GM19099 (cell line): Measurements from ENCODE around the gene CCR7.

Experiments
- POLR2A ChIP-seq: IDR thresholded peaks from 3 replicates; pipeline ENCODE4 v1.6.1; 2011; ENCODE audit warnings: low read depth; ENCODE audit not compliant: insufficient read length; ENCODE audit errors: extremely low read depth

The CCR7 gene

DNA sequence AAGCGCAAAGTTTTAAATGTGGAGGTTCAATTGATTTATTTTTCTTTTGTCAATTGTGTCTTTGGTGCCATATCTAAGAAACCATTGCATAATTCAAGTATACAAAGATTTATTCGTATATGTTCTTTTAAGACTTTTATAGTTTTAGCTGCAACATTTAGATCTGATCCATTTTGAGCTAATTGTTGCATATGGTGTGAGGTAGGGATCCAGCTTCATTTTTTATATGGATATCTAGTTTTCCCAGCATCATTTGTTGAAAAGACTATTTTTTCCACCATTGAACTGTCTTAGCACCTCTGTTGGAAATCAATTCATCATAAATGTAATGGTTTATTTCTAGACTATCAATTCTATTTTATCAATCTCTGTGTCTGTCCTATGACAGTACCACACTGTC is 2.1 kb upstream of the CCR7 start:
- no peak for TF ChIP-seq POLR2A

DNA sequence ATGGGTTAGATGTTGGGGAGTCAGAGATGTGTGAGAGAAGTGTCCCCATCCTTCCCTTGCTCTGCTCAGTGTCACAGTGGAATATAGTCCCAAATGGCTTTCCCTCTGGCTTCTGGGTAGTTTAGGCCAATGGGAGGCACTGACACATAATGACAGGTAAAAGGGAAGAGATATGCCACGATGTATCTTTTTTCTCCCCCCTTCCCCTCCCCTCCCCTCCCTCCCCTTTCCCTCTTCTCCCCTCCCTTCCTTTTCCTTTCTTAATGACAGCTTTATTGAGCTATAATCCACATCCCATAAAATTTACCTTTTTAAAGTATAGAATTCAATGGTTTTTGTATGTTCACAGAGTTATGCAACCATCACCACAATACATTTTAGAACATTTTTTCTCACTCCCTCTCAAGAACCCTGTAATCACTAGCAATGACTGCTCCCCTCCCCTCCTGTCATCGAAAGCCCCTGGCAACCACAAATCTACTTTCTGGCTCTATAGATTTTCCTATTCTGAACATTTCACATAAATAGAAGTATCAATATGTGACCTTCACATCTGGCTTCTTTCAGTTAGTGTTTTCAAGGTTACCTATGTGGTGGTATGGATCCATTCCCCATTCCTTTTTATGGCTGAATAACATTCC is 617 bp upstream of the CCR7 start:
- no peak for TF ChIP-seq POLR2A

DNA sequence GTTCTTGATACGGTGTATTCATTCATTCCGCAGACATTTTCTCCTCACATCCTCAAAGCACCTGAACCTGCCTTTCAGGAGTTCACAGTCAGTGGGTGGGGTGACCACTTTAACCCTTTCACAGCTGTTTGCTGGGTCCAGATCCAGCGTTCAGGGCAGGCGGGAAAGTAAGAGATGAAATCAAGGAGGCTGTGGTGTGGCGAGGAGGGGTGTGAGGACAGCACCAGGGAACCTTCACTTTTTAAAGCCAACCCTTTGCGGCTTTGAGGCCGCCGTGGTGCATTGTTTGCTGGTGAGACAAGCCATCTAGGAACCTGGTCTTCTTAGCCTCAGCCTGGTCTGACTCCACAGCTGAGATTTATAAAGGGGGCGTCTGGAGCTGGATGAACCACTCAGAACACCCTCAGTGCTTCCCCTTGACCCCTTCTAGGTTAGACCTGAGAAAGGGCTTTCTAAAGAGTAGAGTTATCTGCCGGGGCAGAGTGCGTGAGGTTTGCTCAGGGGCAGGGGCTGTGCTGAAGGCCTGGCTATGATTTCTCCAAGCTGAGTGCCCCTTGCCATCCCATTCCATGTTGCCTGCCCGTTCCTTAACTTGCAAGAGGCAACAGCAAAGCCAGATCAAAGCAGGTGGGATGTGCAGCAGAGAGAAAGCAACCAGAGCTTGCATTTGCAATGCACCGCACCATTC is 933 bp downstream of the CCR7 start:
- TF ChIP-seq POLR2A: no peak

DNA sequence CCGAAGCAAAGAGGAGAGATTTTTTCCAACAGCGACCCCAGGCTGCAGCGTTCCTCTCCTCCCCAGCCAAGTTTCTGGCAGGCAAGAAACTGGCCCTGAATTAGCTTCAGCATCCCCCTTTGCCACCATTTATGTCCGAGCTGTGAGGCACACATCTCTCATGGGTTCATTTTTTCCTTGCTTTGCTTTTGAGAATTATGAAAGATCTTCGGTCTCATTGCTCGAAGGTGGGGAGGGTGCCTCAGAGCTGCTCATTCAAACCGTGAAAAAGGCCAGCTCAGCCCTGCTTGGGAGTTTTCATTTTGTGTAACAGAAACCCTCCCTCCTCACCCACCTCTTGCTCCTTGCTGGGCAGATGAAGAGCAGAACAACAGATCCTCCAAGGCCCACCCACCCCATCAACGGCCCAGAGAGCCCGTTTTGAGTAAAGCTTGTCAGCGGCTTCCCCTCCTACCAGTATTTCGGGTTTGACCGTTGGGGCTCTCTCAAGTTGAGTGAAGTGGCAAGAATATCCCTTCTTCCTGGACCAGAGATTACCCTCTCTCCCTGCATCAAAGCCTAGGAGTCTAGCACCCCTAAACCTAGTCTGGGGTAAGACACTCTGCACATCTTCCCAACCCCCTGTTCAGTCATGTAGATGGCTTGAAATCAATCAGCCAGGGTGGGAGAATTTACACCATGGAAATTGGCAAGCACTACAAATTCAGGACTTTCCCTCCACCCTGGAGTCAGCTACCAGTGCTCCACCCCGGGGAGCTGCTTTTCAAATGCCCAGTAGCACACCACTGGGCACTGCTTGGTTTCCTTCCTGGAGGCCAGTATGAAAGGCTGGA is 1.8 kb downstream of the CCR7 start:
- no peak for TF ChIP-seq POLR2A

DNA sequence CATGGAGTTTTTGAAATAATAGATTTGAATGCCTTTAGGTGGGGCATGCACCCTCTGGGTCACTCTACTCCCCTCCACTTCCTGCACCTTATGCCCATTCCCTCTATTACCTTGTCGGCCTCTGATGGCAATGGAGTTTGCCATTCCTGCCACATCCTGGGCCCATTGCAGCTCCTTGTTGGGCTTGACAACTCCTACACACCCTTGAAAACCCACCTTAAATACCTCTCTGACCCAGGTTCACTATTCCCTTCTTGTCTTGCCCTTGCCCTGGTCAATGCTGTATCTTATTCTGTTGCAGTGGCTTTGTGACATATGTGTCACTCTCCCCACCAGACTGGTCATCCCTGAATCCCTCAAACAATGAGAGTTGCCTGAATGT is 2.4 kb downstream of the CCR7 start:
- no peak for TF ChIP-seq POLR2A

DNA sequence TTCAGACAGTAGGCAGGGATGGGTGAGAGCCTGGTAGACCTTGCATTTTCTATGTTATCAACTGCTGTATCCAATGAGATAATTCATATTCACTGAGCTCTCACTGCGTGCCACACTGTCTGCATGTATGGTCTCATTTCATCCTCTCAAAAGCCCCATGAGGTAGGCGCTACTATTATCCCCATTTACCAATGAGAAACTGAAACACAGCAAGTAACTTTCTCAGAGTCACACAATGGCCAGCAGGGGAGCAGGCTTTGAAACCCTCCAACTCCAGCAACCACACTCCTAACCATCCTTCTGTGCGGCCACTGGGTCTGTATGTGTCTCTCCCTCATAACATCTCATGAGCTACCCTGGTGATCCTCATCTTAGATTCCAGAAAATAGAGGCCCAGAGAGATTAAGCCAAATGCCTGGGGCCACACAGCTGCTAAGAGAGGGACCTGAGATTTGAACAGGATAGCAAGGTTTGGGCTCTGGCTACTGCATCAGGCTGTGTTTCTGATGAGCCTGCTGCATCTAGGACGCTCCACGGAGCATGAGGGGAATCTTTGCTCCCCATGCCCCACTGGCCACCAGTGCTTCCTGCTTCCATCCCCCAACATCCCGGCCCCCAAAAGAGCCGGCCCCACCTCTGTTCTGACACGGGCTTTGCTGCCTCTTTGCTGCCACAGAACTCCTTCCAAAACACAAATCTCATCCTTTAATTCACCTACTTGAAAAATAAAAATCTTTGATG is 3.2 kb downstream of the CCR7 start:
- TF ChIP-seq POLR2A: no peak

DNA sequence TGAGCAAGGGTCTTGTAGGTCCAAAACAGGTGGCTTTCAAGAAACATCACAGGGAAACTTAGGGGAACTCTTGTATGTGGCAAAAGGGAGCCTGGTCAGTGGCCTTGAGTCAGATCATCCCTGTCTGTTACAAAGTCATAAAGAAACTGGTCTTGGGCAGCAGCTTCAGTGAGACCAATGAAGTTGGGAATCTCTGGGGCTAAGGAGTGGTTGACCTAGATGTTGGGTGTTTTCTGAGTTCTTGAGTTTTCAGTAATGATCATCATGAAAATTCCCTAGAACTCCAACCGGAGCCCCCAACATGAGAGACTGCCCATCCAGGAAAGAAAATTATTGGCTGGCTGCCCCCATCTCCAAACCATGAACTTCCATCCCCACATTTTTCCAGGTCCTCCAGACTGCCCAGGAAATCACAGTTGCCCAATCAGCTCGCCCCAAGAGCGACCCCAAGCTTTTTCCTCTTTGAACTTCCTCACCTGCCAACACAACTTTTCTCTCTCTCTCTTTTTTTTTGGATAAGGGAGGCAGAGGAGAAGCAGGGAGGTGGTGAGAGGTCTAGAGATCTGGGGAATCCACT is 3.9 kb downstream of the CCR7 start:
- no peak for TF ChIP-seq POLR2A

DNA sequence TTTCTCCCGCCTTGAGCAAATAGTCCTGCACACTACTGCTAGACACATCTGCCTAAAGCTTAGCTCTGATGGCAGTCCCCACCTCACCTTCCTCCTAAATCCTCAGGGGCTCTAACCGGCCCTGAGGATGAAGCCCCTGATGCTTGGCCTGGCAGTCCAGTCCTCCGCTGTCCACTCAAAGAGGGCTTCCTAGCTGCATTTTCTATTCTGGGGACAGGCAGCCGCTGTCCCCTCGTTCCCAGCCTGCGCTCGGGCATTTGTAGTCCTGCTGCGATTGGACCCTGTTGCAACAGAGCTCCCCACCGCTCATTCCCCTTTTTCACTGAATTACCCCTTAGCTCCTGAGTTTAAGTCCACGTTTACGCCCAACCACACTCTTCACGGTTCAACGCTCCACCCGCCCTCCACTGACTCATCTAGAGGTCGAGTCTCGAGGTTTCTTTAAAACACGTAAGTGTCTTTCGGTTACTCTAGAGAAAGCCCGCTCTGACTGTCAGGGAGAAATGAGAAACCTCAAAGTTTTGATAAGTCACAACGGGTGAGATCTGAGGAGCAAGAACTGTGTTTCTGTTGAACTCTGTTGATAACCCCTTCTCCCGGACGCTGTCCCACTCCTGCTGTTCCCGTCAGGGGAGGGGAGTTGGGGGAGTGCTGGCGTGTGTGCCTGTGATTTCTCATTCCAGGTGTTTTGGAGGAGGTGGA is 4.5 kb downstream of the CCR7 start:
- no peak for TF ChIP-seq POLR2A

DNA sequence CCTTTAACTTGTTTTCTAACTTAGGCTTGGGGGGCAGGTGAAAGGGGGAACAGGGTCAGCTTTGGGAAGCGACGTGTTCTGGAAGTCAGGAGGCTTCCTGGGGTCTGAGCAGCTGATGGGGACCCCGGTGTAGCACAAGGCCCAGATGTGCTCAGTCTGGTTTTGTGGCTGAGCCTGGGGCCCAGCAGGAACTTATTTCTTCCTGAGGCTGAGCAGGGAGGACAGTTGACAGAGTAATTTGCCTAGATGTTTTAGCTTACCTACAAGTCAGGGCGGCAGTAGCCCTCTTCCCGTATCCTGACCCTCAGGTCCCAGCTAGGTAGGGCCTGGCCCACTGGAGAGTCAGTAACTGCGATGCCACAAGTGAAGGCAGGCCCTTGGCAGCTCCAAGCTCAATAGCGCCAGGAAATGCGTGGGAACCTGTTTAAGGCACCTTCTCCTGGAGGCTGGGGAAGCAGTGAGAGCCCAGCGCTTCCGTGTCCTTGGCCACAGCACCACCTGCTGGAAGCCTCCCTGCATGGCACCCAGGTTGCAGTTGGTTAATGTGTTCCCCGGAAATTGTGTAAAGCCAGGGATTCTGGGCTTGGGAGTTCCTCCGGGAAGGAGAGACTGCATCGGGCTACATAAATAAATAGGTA is 5.2 kb downstream of the CCR7 start:
- TF ChIP-seq POLR2A: no peak

DNA sequence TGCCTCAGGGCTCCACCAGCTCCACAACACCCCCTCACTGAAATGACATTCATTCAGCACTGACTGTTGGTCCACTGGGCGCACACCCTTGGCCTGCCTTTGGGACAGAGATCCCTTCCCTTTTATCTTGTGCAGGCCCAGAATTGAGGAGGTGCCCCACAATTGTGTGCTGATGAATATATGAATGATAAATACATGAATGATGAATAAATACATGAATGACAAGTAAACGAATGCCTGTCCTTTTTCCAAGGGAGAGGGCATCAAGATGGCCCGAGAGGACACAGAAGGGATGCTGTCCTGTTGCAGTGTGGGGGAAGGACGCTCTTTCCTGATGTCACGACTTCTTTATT is 5.7 kb downstream of the CCR7 start:
- no peak for TF ChIP-seq POLR2A

DNA sequence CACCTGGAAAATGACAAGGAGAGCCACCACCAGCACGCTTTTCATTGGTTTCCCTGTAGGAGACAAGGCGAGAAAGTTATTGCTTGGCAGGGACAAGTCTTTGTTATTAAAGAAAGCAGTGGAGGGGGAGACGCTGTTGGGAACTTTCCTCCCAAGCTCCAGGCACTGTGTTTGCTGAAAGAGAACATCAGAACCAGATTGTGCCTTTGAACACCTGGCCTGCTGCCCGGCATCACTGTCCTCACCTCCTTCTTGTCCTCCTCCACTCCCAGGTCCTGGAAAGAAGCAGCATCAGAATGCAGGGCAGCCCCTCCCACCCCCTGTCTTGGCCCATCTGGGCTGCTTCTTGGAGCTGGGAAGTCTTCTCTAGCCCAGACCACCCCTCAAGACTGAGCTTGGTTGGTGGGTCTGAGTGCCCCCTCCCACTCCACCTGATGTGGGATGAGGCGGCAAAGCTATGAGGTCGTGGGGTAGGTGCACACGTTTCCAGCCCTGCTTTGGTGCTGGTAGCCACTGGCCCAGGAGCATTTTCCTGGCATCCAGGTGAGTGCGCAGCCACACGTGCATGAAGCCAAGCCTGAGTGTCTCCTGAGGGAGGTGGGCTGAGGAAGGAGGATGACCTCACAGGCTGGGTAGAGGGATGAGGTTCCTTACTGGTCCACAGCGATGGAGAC is 6.2 kb downstream of the CCR7 start:
- TF ChIP-seq POLR2A: no peak

DNA sequence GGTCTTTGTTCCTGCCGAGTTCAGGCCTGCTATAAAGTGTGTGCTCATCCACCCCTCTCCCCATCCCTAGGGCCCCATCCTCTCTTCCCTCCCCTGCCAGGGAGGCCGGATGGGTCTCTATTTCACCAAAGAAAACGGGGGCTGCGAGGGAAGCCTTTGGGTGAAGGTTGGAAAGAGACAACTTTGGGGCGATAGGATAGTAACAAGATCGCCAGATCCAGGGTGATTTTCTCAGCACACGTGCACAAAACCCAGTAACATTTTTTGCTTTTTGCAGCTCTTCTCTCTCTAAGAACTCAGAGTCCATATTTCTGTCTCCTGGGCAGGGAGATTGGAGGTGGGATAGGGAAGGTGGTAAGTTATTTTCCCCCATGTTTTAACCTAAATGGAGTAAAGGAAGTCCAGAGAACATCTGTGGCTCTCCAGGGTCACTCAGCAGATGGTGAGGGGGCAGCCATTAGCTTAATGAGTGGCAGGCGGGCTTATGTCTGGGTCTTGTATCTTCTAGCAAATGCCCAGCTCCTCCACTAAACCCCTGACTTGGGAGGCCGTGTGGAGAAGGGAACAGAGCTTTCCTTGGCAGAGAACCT is 6.9 kb downstream of the CCR7 start:
- no peak for TF ChIP-seq POLR2A

DNA sequence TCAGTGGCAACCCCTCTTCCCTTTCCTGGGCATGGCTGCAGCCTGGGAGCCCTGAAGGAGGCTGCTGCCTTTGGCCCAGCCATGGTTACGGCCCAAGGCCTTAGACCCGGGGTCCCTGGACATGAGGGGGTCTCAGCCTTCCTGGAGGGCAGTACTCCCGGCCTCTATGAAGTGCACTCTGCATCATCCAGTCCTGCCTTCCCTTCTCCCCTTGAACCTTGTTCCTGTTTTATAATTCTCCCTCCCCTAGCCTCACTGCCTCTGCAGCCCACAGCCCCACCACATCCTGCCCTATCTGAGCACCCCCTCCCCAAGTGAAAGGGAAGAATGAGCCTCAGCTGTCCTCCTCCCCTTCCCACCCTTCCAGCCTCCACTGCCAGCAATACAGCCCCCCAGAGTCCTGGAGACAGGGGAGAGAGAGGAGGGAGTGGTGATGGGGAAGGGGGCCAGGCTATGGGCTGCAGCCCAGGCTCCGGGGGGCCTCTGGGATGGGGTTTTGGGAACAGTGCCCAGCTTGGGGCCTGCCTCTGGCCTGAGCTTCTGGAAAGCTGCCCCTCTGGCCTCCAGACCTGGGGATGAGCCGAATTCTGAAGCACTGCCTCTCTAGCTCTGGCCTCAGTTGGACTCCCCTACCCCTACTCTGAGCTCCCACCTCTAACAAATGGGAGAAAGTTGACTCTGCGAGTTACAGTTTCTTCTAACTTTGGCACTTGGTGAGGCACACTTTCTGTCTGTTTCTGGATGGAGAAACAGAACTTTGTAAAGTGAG is 7.6 kb downstream of the CCR7 start:
- TF ChIP-seq POLR2A: no peak

DNA sequence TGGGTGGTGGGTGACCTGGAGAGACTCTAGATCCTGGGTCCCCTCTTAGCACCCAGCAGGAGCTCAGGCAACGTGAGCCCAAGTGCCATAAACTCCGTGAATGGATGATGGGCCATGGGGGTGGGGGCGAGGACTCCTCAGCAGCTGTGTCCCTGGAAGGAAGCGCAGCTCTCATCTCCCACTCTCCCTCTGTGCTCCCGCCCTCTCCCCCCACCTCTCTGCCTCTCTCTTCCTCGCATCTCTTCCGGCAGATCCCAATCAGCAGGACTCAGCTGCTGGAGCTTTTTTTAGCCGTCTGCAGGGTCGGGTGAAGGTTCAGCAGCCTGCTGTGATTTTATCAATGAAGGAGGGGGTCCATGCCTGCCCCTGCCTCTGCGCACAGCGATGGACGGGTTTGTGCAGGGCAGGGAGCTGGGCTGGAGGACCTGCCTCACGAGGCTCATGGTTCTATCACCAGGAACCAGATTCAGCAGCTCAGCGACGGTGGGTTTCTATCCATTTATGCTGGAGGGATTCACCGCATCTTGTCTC is 8.3 kb downstream of the CCR7 start:
- TF ChIP-seq POLR2A: no peak
